HepG2 (cell line): ENCODE measurements around the gene NCBP1. TPM values are rescaled to one million over a fixed set of nuclear protein-coding genes. Genes with fewer than 3 reads are reported as not detected.

Experiments used
- ASH2L ChIP-seq: fragments of 300-600, 200-600 bp; sonication (generic); IDR thresholded peaks from 2 replicates; pipeline ENCODE4 v1.7.0; 2017; ENCODE audit warnings: low read depth, mild to moderate bottlenecking, moderate library complexity, mixed read lengths, low read length; ENCODE audit not compliant: insufficient read length
- CHCHD3 ChIP-seq: sonication (generic); formaldehyde crosslinking; IDR thresholded peaks from 2 replicates; pipeline ENCODE4 v1.8.0; 2022; ENCODE audit warnings: mild to moderate bottlenecking, missing genetic modification reagents, moderate library complexity
- GABPA ChIP-seq, 2 experiments: IDR thresholded peaks; 2 replicates each; pipeline ENCODE4 v1.6.1; 2011 to 2016; ENCODE audit warnings: low read depth in 2 of 2, low read length in 1 of 2, missing biosample characterization in 1 of 2, missing genetic modification characterization in 1 of 2
- HNRNPH1 ChIP-seq: fragments of 200-400 bp; formaldehyde crosslinking; optimal IDR thresholded peaks from 2 replicates; pipeline ENCODE3; 2017; ENCODE audit warnings: mild to moderate bottlenecking, low read depth, low read length
- KDM3A ChIP-seq: IDR thresholded peaks from 2 replicates; pipeline ENCODE4 v1.6.1; 2018; ENCODE audit warnings: low read depth, missing compliant biosample characterization
- NCOA1 ChIP-seq: sonication (generic); formaldehyde crosslinking; IDR thresholded peaks from 2 replicates; pipeline ENCODE4 v1.9.0; 2021; ENCODE audit warnings: missing genetic modification reagents
- RXRA ChIP-seq: sonication (generic); formaldehyde crosslinking; IDR thresholded peaks from 2 replicates; pipeline ENCODE4 v1.5.1; 2020; ENCODE audit warnings: missing genetic modification reagents
- SAFB2 ChIP-seq: sonication (generic); formaldehyde crosslinking; IDR thresholded peaks from 2 replicates; pipeline ENCODE4 v1.5.1; 2020; ENCODE audit warnings: missing genetic modification reagents, low read depth, mild to moderate bottlenecking, borderline replicate concordance
- SMAD1 ChIP-seq: sonication (generic); formaldehyde crosslinking; IDR thresholded peaks from 2 replicates; pipeline ENCODE4 v1.4.0; 2020; ENCODE audit warnings: missing genetic modification reagents, low read depth, mild to moderate bottlenecking, borderline replicate concordance
- TFE3 ChIP-seq: IDR thresholded peaks from 2 replicates; pipeline ENCODE4 v1.6.1; 2016
- ZBED4 ChIP-seq: sonication (generic); formaldehyde crosslinking; IDR thresholded peaks from 2 replicates; pipeline ENCODE4 v1.4.0; 2020; ENCODE audit warnings: missing genetic modification reagents, borderline replicate concordance
- ZBTB38 ChIP-seq: sonication (generic); formaldehyde crosslinking; IDR thresholded peaks from 2 replicates; pipeline ENCODE4 v1.5.1; 2020; ENCODE audit warnings: mild to moderate bottlenecking, missing genetic modification reagents
- ZNF337 ChIP-seq: sonication (generic); formaldehyde crosslinking; IDR thresholded peaks from 2 replicates; pipeline ENCODE4 v1.5.1; 2020; ENCODE audit warnings: missing genetic modification reagents, low read depth, mild to moderate bottlenecking, borderline replicate concordance
- ZNF33B ChIP-seq: sonication (generic); formaldehyde crosslinking; IDR thresholded peaks from 2 replicates; pipeline ENCODE4 v1.5.1; 2020; ENCODE audit warnings: mild to moderate bottlenecking, missing genetic modification reagents
- ZNF354B ChIP-seq: sonication (generic); formaldehyde crosslinking; IDR thresholded peaks from 2 replicates; pipeline ENCODE4 v1.8.0; 2022; ENCODE audit warnings: mild to moderate bottlenecking, missing genetic modification reagents
- ZNF441 ChIP-seq: sonication (generic); formaldehyde crosslinking; IDR thresholded peaks from 2 replicates; pipeline ENCODE4 v1.7.0; 2021; ENCODE audit warnings: missing genetic modification reagents, borderline replicate concordance
- ZNF607 ChIP-seq: sonication (generic); formaldehyde crosslinking; IDR thresholded peaks from 2 replicates; pipeline ENCODE4 v1.5.1; 2020; ENCODE audit warnings: missing genetic modification reagents, mild to moderate bottlenecking, borderline replicate concordance
- ZSCAN30 ChIP-seq: sonication (generic); formaldehyde crosslinking; IDR thresholded peaks from 2 replicates; pipeline ENCODE4 v1.5.0; 2020; ENCODE audit warnings: mild to moderate bottlenecking, missing genetic modification reagents
- polyA plus RNA-seq, 8 experiments: library from polyadenylated mRNA; depleted of rRNA in 3 of 8; stranded (reverse) in 7 of 8; unstranded in 1 of 8; fragments of >200 nt; fragmentation: Illumina TruSeq in 4 of 8; extraction: Trizol in 4 of 8; gene quantifications; 2 replicates each; pipeline versions ENCODE4 v1.2.1 to v1.2.3, GENCODE V29; 2011 to 2016; ENCODE audit warnings: low read depth in 4 of 8, missing spikeins in 1 of 8, mixed read lengths in 1 of 8; ENCODE audit not compliant: insufficient read depth in 1 of 8
- total RNA-seq, 5 experiments: library from RNA; depleted of rRNA; stranded (reverse); fragments of >200 nt; fragmentation: Illumina TruSeq; extraction: Trizol; gene quantifications; 2 replicates each; pipeline ENCODE4 v1.2.3, GENCODE V29; 2016; ENCODE audit warnings: low read depth in 1 of 5
- TF ChIP-seq, protein P1 (sequence below), 2 experiments: fragments of 450-650 bp in 1 of 2; sonication (generic) in 1 of 2; formaldehyde crosslinking; IDR thresholded peaks; 2 replicates each; pipeline versions ENCODE4 v1.5.0 to v1.8.0; 2020 to 2022; ENCODE audit warnings: mild to moderate bottlenecking in 1 of 2, missing genetic modification reagents in 1 of 2
- TF ChIP-seq, protein P2 (sequence below): sonication (generic); formaldehyde crosslinking; IDR thresholded peaks from 2 replicates; pipeline ENCODE4 v1.8.1; 2023; ENCODE audit warnings: mild to moderate bottlenecking, missing genetic modification reagents

The NCBP1 gene
- total and polyA plus RNA-seq, 2 of the 13 experiments (the other 11 are each of a cell fraction or from before 2014, with no cell fraction given), result 13.3 to 40.2 TPM

DNA sequence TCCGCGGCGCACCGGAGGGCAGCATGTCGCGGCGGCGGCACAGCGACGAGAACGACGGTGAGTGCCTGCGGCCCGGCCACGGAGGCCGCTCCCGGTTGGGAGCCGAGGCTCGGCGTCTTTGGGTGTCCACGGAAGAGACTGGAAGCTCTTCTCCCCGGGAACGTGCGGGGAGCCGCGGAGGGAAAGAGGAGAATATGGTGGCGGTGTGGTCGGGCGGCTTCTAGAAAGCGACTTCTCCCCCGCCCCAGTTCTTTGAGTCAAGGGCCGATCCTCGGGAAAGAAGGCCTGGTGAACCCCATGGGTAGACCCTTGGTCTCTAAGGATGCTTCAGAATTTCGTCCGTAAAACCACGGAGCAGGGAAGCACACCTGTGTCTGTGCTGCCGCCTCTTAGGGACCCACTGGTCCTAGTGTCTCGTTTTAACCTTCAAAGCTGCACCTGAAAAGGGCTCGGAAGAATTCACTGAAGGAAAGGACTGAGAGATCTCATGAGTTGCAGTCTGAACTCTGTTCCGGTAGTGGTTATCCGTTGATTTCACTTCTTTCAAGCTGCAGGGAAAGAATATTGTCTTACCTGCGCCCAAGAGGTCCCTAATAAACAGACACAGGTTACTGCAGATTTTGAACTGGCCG, 354 bp downstream of the NCBP1 start (continued):
- TF ChIP-seq CHCHD3 (CRISPR knock-in tag) (peak; percentile 25; the same call in 1 of the 2 replicates), ZNF441 (CRISPR knock-in tag) (0 out of 2 replicates have a peak, but pooled peaks have one; percentile 13), NCOA1 (CRISPR knock-in tag) (0 out of 2 replicates have a peak, but pooled peaks have one; percentile 62), ZNF607 (CRISPR knock-in tag) (0 out of 2 replicates have a peak, but pooled peaks have one; percentile 52), RXRA (CRISPR knock-in tag) (0 out of 2 replicates have a peak, but pooled peaks have one; percentile 2), TFE3 (CRISPR knock-in tag) (0 out of 2 replicates have a peak, but pooled peaks have one; percentile 5), SMAD1 (peak; percentile 55; the same call in 1 of the 2 replicates), GABPA (IDR thresholded peaks at IDR 0.05; ENCODE audit: low read depth, low read length) (no peak), GABPA (CRISPR knock-in tag; IDR thresholded peaks at IDR 0.05; ENCODE audit: low read depth) (0 out of 2 replicates have a peak, but pooled peaks have one; percentile 23), ZBTB38 (CRISPR knock-in tag) (0 out of 2 replicates have a peak, but pooled peaks have one; percentile 5), ZNF337 (0 out of 2 replicates have a peak, but pooled peaks have one; percentile 54), ZSCAN30 (no peak), KDM3A (0 out of 2 replicates have a peak, but pooled peaks have one; percentile 62), ZNF354B (0 out of 2 replicates have a peak, but pooled peaks have one; percentile 87), ZNF33B (peak; percentile 33; the same call in 1 of the 2 replicates), HNRNPH1 (no peak), SAFB2 (CRISPR knock-in tag) (peak; percentile 40; the same call in 1 of the 2 replicates), ZBED4 (CRISPR knock-in tag) (0 out of 2 replicates have a peak, but pooled peaks have one; percentile 15), ASH2L (peak; percentile 89)
- TF ChIP-seq, protein P1, sequence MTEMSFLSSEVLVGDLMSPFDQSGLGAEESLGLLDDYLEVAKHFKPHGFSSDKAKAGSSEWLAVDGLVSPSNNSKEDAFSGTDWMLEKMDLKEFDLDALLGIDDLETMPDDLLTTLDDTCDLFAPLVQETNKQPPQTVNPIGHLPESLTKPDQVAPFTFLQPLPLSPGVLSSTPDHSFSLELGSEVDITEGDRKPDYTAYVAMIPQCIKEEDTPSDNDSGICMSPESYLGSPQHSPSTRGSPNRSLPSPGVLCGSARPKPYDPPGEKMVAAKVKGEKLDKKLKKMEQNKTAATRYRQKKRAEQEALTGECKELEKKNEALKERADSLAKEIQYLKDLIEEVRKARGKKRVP (CRISPR knock-in tag; IDR thresholded peaks at IDR 0.05), result 0 out of 4 replicates have a peak, but pooled peaks of 1 of the 2 experiments have one; percentile 26
- TF ChIP-seq, protein P2, sequence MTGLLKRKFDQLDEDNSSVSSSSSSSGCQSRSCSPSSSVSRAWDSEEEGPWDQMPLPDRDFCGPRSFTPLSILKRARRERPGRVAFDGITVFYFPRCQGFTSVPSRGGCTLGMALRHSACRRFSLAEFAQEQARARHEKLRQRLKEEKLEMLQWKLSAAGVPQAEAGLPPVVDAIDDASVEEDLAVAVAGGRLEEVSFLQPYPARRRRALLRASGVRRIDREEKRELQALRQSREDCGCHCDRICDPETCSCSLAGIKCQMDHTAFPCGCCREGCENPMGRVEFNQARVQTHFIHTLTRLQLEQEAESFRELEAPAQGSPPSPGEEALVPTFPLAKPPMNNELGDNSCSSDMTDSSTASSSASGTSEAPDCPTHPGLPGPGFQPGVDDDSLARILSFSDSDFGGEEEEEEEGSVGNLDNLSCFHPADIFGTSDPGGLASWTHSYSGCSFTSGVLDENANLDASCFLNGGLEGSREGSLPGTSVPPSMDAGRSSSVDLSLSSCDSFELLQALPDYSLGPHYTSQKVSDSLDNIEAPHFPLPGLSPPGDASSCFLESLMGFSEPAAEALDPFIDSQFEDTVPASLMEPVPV (CRISPR knock-in tag), result 0 out of 2 replicates have a peak, but pooled peaks have one; percentile 39
